Measurements from ENCODE around the gene PKP2.

Gene PKP2

DNA sequence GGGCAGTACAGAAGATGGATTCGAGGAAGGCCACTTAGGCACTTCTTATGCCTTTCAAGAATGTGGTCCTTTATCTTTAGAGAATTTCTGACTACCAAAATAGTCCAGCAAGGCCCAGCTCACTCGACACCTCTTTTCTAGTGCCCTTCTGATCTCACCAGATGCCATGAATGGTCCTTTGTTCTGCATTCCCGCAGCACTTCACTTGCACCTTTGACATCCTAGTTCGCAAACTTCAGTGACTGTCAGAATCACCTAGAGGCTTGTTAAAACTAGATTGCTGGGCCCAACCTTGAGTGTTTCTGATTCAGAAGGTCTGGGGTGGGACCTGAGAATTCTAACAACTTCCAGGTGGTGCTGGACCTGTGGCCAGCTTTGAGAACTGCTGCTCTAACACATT, 56.7 kb downstream of the PKP2 start:
- Histone ChIP-seq H3K36me3 (replicated peaks) (no peaks in the 10 kb centered on the region), H3K27ac (no peak overlapping the region), H3K4me3 (ENCODE audit: low read depth, low read length) (no peak overlapping the region), H3K27me3 (replicated peaks) (no peaks in the 10 kb centered on the region)
- DNase-seq: no peak
- in situ Hi-C loops (cut with HindIII; ENCODE audit: low pct_ligation_motif_present, low sequenced_read_pairs): no loop called here
- TF ChIP-seq, protein P1, sequence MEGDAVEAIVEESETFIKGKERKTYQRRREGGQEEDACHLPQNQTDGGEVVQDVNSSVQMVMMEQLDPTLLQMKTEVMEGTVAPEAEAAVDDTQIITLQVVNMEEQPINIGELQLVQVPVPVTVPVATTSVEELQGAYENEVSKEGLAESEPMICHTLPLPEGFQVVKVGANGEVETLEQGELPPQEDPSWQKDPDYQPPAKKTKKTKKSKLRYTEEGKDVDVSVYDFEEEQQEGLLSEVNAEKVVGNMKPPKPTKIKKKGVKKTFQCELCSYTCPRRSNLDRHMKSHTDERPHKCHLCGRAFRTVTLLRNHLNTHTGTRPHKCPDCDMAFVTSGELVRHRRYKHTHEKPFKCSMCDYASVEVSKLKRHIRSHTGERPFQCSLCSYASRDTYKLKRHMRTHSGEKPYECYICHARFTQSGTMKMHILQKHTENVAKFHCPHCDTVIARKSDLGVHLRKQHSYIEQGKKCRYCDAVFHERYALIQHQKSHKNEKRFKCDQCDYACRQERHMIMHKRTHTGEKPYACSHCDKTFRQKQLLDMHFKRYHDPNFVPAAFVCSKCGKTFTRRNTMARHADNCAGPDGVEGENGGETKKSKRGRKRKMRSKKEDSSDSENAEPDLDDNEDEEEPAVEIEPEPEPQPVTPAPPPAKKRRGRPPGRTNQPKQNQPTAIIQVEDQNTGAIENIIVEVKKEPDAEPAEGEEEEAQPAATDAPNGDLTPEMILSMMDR (IDR thresholded peaks at IDR 0.05; ENCODE audit: low read depth, low read length, missing control alignments): no peak

DNA sequence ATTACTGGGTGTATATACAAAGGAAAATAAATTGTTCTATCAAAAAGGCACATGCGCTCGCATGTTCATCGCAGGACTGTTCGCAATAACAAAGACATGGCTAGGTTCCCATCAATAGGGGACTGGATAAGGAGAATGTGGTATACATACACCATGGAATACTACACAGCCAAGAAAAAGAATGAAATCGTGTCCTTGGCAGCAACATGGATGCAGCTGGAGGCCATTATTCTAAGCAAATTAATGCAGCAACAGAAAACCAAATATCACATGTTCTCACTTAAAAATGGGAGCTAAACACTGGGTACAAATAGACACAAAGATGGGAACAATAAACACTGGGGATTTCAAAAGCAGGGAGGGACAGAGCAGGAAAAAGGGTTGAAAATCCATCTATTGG, 58.6 kb downstream of the PKP2 start:
- in situ Hi-C loops (cut with HindIII; ENCODE audit: low pct_ligation_motif_present, low sequenced_read_pairs): no loop called here
- TF ChIP-seq, protein P1 (IDR thresholded peaks at IDR 0.05; ENCODE audit: low read depth, low read length, missing control alignments): no peak

DNA sequence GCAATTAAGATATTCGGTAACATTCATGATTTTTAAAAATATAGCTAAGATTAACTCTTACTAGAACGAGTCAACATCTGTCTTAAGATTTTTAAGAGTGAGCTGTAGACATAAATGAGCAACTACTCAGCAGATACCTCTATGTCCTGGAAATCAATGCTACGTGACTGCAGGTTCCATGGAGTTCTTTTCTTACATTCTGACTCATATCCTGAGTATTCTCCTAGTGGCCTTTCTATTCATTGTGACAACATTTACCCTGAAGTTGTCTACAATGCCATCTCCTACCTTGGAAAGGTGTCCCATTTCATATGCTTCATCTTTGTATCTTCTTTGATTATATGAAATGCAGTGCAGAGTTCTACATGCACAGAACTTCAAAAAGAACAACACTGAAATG, 59.9 kb downstream of the PKP2 start:
- Histone ChIP-seq H3K4me3 (ENCODE audit: low read depth, low read length) (no peak overlapping the region), H3K27ac (no peak overlapping the region), H3K27me3 (replicated peaks) (no peaks in the 10 kb centered on the region), H3K36me3 (replicated peaks) (no peaks in the 10 kb centered on the region)
- DNase-seq: no peak
- TF ChIP-seq, protein P1 (IDR thresholded peaks at IDR 0.05; ENCODE audit: low read depth, low read length, missing control alignments): no peak
- in situ Hi-C loops (cut with HindIII; ENCODE audit: low pct_ligation_motif_present, low sequenced_read_pairs): no loop called here

More for the DNA sequence above, 58.6 kb downstream of the PKP2 start:
- no peaks in the 10 kb centered on the region for H3K27me3 ChIP-seq (replicated peaks)
- H3K36me3 ChIP-seq (replicated peaks): no peaks in the 10 kb centered on the region
- H3K4me3 ChIP-seq (ENCODE audit: low read depth, low read length): no peak overlapping the region
- H3K27ac ChIP-seq: no peak overlapping the region
- no peak for DNase-seq

DNA sequence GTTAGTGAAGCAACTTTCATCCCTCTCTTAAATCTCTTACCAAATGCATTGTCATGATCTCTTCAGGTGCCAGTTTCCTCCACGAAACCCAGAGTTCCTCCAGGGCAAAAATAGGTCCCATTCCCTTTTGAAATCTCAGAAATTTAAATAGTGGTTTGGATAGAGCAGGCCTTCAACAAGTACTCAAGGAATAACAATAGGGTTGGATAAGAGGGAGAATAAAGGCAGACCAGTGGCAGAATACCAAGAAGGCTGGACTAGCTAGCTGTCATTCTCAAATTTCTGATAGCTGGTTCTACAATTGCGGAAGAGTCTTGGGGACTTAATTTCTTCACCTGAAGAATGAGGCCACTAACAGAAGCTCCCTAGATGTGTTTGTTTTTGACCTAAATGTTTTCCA, 62.5 kb downstream of the PKP2 start:
- H3K36me3 ChIP-seq (replicated peaks): no peaks in the 10 kb centered on the region
- TF ChIP-seq, protein P1 (IDR thresholded peaks at IDR 0.05; ENCODE audit: low read depth, low read length, missing control alignments): no peak
- no peaks in the 10 kb centered on the region for H3K27me3 ChIP-seq (replicated peaks)
- no peak for DNase-seq
- no peak overlapping the region for H3K4me3 ChIP-seq (ENCODE audit: low read depth, low read length)
- H3K27ac ChIP-seq: no peak overlapping the region
- in situ Hi-C loops (cut with HindIII; ENCODE audit: low pct_ligation_motif_present, low sequenced_read_pairs): no loop called here

DNA sequence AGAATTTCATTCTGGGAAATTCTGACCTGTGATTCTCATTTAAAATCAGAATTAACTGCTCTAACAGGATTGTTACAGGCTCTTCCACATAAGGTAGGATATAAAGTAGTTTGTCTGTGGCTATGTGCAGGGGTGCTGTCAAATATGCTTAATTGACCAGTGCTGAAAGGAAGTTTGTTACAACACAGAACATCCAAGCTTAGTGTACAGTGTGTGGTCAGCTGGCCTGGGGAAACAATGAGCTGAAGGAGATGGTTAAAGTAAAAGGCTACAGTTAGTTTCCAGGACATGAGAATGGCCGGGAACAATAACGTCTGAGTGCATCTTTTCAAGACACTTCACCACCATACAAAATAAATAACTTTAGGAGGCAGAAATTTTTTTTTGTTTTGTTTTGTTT, 68.0 kb downstream of the PKP2 start:
- no peak overlapping the region for H3K4me3 ChIP-seq (ENCODE audit: low read depth, low read length)
- in situ Hi-C loops (cut with HindIII; ENCODE audit: low pct_ligation_motif_present, low sequenced_read_pairs): no loop called here
- TF ChIP-seq, protein P1 (IDR thresholded peaks at IDR 0.05; ENCODE audit: low read depth, low read length, missing control alignments): no peak
- no peaks in the 10 kb centered on the region for H3K27me3 ChIP-seq (replicated peaks)
- H3K36me3 ChIP-seq (replicated peaks): no peaks in the 10 kb centered on the region
- no peak overlapping the region for H3K27ac ChIP-seq
- no peak for DNase-seq

DNA sequence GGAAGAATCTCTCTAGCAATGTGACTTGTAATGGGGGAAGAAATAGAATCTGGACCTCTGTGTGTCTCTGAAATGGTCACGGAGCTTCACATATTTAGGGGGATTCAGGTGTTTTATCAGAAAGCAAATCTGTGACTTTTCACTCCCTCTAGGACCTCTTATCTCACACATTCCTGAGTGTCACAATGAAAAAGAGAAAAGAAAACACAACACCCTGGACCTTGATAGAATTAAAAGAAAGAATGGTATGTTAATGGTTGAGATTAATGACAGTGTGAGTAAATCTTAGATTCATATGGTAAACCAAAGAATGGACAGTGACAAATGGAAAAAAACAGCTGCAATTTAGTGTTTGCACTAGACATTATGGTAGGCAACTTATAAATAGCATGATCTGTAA, 68.5 kb downstream of the PKP2 start:
- Histone ChIP-seq H3K4me3 (ENCODE audit: low read depth, low read length) (no peak overlapping the region), H3K27ac (no peak overlapping the region), H3K36me3 (replicated peaks) (no peaks in the 10 kb centered on the region), H3K27me3 (replicated peaks) (no peaks in the 10 kb centered on the region)
- TF ChIP-seq, protein P1 (IDR thresholded peaks at IDR 0.05; ENCODE audit: low read depth, low read length, missing control alignments): no peak
- no peak for DNase-seq
- in situ Hi-C loops (cut with HindIII; ENCODE audit: low pct_ligation_motif_present, low sequenced_read_pairs): no loop called here
